Measurements from ENCODE around the gene CDH4.

DNA sequence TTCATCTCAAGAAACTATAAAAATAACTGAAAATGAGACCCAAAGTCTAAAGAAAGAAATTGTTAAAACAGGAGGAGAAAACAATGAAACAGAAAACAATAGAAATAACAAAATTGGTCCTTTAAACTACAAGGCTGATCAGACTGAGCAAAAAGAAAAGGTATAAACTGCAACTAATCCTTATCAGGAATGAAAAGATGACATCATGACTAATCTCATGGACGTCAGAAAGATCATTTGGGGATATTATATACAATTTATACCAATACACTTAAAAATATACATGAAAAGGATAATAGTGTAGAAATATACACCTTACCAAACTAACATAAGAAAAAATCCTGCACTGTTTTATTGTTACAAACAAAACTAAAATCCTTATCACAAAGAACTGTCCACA lies 498.0 kb downstream of the CDH4 start:
- no peak for TF ChIP-seq POLR2A (IDR thresholded peaks at IDR 0.05)
- TF ChIP-seq, protein P1, sequence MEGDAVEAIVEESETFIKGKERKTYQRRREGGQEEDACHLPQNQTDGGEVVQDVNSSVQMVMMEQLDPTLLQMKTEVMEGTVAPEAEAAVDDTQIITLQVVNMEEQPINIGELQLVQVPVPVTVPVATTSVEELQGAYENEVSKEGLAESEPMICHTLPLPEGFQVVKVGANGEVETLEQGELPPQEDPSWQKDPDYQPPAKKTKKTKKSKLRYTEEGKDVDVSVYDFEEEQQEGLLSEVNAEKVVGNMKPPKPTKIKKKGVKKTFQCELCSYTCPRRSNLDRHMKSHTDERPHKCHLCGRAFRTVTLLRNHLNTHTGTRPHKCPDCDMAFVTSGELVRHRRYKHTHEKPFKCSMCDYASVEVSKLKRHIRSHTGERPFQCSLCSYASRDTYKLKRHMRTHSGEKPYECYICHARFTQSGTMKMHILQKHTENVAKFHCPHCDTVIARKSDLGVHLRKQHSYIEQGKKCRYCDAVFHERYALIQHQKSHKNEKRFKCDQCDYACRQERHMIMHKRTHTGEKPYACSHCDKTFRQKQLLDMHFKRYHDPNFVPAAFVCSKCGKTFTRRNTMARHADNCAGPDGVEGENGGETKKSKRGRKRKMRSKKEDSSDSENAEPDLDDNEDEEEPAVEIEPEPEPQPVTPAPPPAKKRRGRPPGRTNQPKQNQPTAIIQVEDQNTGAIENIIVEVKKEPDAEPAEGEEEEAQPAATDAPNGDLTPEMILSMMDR (IDR thresholded peaks at IDR 0.05) = no peak
